Gastrocnemius medialis (tissue), 4 donors: ENCODE results near the gene PPFIA1. TPM values are rescaled to one million over a fixed set of nuclear protein-coding genes. Genes with fewer than 3 reads are reported as not detected.

ENCODE experiments used
- ATAC-seq, 2 donors: fragments of 150-250 bp; one replicate each; pipeline ENCODE4 v1.9.1; 2016
- DNase-seq, 2 donors: peaks; one replicate each; pipeline ENCODE4 v3.0.0-alpha.2; 2019
- H3K27ac ChIP-seq, 4 donors: fragments of 200-600 bp; sonication (generic); 1 replicate in 1 of 4; 2 replicates in 3 of 4; pipeline ENCODE4 v1.5.1; 2016 to 2018; ENCODE audit warnings: mild to moderate bottlenecking in 2 of 4, moderate library complexity in 1 of 4
- H3K27me3 ChIP-seq, 3 donors: fragments of 200-600 bp; sonication (generic) in 2 of 3; 1 replicate in 1 of 3; 2 replicates in 2 of 3; pipeline versions ENCODE4 v1.5.1 to v1.6.0; 2016 to 2019; ENCODE audit warnings: mild to moderate bottlenecking in 1 of 3, moderate library complexity in 1 of 3
- H3K36me3 ChIP-seq, 2 donors: fragments of 200-600 bp; sonication (generic) in 1 of 2; one replicate each; pipeline ENCODE4 v1.5.1; 2017 to 2018
- H3K4me1 ChIP-seq, 2 donors: fragments of 200-600 bp; sonication (generic) in 1 of 2; one replicate each; pipeline ENCODE4 v1.5.1; 2016 to 2017; ENCODE audit warnings: mild to moderate bottlenecking in 2 of 2
- H3K4me3 ChIP-seq, 4 donors: fragments of 200-600 bp; sonication (generic) in 3 of 4; 1 replicate in 1 of 4; 2 replicates in 3 of 4; pipeline ENCODE4 v1.5.1; 2016 to 2019; ENCODE audit warnings: mild to moderate bottlenecking in 2 of 4
- H3K9me3 ChIP-seq, 3 donors: fragments of 200-600 bp; sonication (generic) in 2 of 3; 1 replicate in 1 of 3; 2 replicates in 2 of 3; pipeline ENCODE4 v1.5.1; 2016 to 2019
- POLR2A ChIP-seq, 2 donors: fragments of 450-650 bp; IDR thresholded peaks; one replicate each; pipeline ENCODE4 v1.6.1; 2017; ENCODE audit warnings: antibody characterized with exemption in 2 of 2, mild to moderate bottlenecking in 2 of 2, moderate library complexity in 2 of 2
- in situ Hi-C, 4 donors: fragments of 200-750 bp; cut with MboI; loops; one replicate each; pipeline versions ENCODE4 v1.15.0 to v1.8.0; 2017; ENCODE audit warnings: low sequenced_read_pairs in 4 of 4
- intact Hi-C: fragments of 100-400 bp; cut with DNase I; formaldehyde crosslinking; loops from one replicate; pipeline ENCODE4 v1.15.1; 2023; ENCODE audit warnings: low total_unique reads
- microRNA counts, 2 donors: library from miRNA; unstranded; fragments of <30 nt; microRNA quantifications; one replicate each; lab custom pipeline; 2016
- microRNA-seq, 2 donors: library from miRNA; unstranded; fragments of <30 nt; microRNA quantifications; one replicate each; pipeline ENCODE4, GENCODE V29; 2016; ENCODE audit warnings: borderline replicate concordance in 2 of 2
- total RNA-seq, 4 donors: library from RNA; depleted of rRNA; stranded (reverse); fragments of >200 nt; gene quantifications; one replicate each; pipeline versions ENCODE4 v1.1.0 to v1.2.3, GENCODE V29; 2016
- TF ChIP-seq, protein P1 (sequence below), 5 experiments: fragments of 450-650 bp in 3 of 5; fragments of 200-600 bp in 2 of 5; sonication (generic) in 2 of 5; IDR thresholded peaks in 4 of 5; conservative IDR thresholded peaks in 1 of 5; 1 replicate in 4 of 5; 2 replicates in 1 of 5; pipeline ENCODE4 v1.5.1; 2016 to 2019; ENCODE audit warnings: antibody characterized with exemption in 5 of 5, mild to moderate bottlenecking in 3 of 5, moderate library complexity in 3 of 5

The PPFIA1 gene
- total RNA-seq, 4 donors from 2014 or later: 36.3 to 90.6 (median 46.0) TPM

DNA sequence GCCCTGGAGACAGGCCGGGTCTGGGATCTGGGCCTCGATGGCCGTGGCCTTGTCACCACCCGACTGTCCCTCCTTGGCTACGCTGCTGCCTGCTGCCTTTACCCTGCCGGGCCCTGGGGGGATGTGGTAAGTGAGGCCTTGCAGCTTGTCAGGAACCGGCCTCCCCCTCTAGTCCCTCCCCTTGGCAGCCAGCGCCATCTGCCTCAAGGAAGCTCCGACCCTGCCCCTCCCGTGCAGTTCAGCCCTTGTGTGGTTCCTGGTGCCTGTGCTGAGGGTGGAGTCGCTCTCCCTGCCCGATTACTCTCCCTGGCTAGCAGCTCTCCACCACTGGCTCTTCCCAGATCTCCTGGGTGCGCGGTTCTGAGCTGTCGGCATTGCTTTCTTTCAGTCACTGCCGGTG lies 161.6 kb downstream of the PPFIA1 start:
- H3K4me1 ChIP-seq: no peaks in the 10 kb centered on the region
- H3K36me3 ChIP-seq: peaks cover 0 to 98% of the 10 kb centered on the region in 2 donors
- DNase-seq (no peak), ATAC-seq (no peak)
- intact Hi-C loops (no loop called here), in situ Hi-C loops (no loop called here)
- H3K27me3 ChIP-seq: no peaks in the 10 kb centered on the region
- TF ChIP-seq, protein P1, sequence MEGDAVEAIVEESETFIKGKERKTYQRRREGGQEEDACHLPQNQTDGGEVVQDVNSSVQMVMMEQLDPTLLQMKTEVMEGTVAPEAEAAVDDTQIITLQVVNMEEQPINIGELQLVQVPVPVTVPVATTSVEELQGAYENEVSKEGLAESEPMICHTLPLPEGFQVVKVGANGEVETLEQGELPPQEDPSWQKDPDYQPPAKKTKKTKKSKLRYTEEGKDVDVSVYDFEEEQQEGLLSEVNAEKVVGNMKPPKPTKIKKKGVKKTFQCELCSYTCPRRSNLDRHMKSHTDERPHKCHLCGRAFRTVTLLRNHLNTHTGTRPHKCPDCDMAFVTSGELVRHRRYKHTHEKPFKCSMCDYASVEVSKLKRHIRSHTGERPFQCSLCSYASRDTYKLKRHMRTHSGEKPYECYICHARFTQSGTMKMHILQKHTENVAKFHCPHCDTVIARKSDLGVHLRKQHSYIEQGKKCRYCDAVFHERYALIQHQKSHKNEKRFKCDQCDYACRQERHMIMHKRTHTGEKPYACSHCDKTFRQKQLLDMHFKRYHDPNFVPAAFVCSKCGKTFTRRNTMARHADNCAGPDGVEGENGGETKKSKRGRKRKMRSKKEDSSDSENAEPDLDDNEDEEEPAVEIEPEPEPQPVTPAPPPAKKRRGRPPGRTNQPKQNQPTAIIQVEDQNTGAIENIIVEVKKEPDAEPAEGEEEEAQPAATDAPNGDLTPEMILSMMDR (IDR thresholded peaks at IDR 0.05 in 4 of 5, conservative IDR thresholded peaks at IDR 0.05 in 1 of 5): no peak
- no peak for TF ChIP-seq POLR2A (IDR thresholded peaks at IDR 0.05)
- H3K27ac ChIP-seq: no peak overlapping the region
- H3K4me3 ChIP-seq: no peak overlapping the region
- no peaks in the 10 kb centered on the region for H3K9me3 ChIP-seq

DNA sequence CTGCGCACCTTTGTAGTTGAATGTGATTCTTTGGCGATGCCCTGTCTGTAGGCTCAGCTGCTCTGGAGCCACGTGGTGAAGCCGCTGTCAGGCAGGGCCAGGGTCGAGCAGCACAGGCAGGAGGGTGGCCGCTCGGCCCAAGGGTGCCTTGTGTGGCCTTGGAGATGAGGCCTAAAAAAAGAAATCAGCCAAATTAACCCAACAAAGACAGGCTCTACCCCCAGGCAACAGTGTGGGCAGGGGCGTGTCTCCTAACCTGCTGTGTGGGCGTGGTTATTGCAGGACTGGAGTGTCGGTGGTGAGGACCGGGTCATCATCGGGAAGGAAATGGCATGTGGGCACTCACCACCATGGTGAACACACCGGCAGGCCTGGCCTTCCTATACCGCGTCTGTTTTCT lies 162.1 kb downstream of the PPFIA1 start:
- Histone ChIP-seq H3K9me3 (no peaks in the 10 kb centered on the region), H3K27me3 (no peaks in the 10 kb centered on the region), H3K4me3 (no peak overlapping the region), H3K27ac (no peak overlapping the region), H3K36me3 (peaks cover 0 to 95% of the 10 kb centered on the region in 2 donors), H3K4me1 (no peaks in the 10 kb centered on the region)
- ATAC-seq: no peak
- in situ Hi-C loops (no loop called here), intact Hi-C loops (no loop called here)
- no peak for TF ChIP-seq POLR2A (IDR thresholded peaks at IDR 0.05)
- TF ChIP-seq, protein P1 (IDR thresholded peaks at IDR 0.05 in 4 of 5, conservative IDR thresholded peaks at IDR 0.05 in 1 of 5): no peak
- DNase-seq: no peak

DNA sequence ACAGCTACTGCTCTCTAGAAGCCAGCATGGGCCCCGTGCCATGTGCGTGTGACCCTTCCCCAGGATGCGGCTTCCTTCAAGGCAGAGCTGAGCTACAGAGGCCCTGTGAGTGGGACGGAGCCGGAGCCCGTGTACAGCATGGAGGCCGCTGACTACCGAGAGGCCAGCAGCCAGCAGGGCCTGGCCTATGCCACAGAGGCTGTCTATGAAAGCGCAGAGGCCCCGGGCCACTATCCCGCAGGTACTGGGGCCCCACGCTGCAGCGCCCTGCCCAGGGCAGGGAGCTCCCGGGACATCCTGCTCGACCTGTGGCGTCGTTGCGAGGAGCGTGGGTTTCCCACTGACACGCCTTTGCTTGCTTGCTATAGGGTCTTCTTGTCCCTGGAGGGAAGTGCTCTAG lies 162.5 kb downstream of the PPFIA1 start:
- Histone ChIP-seq H3K27ac (no peak overlapping the region), H3K4me3 (no peak overlapping the region), H3K4me1 (no peaks in the 10 kb centered on the region), H3K36me3 (peaks cover 0 to 92% of the 10 kb centered on the region in 2 donors), H3K9me3 (no peaks in the 10 kb centered on the region), H3K27me3 (no peaks in the 10 kb centered on the region)
- in situ Hi-C loops: no loop called here
- TF ChIP-seq, protein P1 (IDR thresholded peaks at IDR 0.05 in 4 of 5, conservative IDR thresholded peaks at IDR 0.05 in 1 of 5): no peak
- TF ChIP-seq POLR2A (IDR thresholded peaks at IDR 0.05): no peak
- intact Hi-C loops: no loop called here
- ATAC-seq (no peak), DNase-seq (no peak)

DNA sequence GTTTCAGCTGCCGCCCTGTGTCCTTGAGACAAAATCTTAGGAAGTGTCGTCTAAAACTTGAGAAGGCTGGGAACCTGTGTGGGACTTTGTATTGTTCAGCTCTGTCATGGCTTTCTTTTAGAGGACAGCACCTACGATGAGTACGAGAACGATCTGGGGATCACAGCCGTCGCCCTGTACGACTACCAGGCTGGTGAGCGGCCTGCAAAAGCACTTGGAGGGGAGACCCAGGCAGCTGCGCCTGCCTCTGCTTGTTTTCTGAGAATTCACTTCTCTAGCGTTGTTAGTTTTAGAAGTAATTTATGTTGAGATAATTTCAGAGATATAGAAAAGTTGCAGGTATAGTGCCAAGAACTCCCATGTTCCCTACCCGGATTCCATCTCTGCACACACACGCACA lies 163.0 kb downstream of the PPFIA1 start:
- TF ChIP-seq, protein P1 (IDR thresholded peaks at IDR 0.05 in 4 of 5, conservative IDR thresholded peaks at IDR 0.05 in 1 of 5): no peak
- TF ChIP-seq POLR2A (IDR thresholded peaks at IDR 0.05): no peak
- no peaks in the 10 kb centered on the region for H3K4me1 ChIP-seq
- peaks cover 0 to 88% of the 10 kb centered on the region in 2 donors for H3K36me3 ChIP-seq
- no peak overlapping the region for H3K4me3 ChIP-seq
- no peak for ATAC-seq
- no peak overlapping the region for H3K27ac ChIP-seq
- no peaks in the 10 kb centered on the region for H3K27me3 ChIP-seq
- intact Hi-C loops: no loop called here
- in situ Hi-C loops: no loop called here
- DNase-seq: no peak
- H3K9me3 ChIP-seq: no peaks in the 10 kb centered on the region

MicroRNAs encoded within 50 kb of the gene (microRNA counts, 767-probe panel; counts per million panel counts)
- 356 to 448 counts per million in 2 donors for microRNA hsa-miR-548k (lab: Ali Mortazavi, UCI)

Small RNA genes lying within 50 kb of the gene (microRNA-seq; reads per million reads assigned to microRNA genes)
- 3.5 to 5.1 reads per million in 2 donors for gene MIR548K

Other genes starting within 250 kb of the PPFIA1 start
- 1 to 10 TPM; 2.3 to 9.2 (median 4.2) TPM for gene ANO1, start 192.4 kb upstream of the PPFIA1 start, total RNA-seq
- 10 to 100 TPM in 2 of 4 donors, 1 to 10 TPM in 2; 6.9 to 17.3 (median 10.4) TPM for gene FADD, start 67.4 kb upstream of the PPFIA1 start, total RNA-seq
- gene CTTN, start 127.8 kb downstream of the PPFIA1 start, total RNA-seq: 100 to 1,000 TPM in 3 of 4 donors, 10 to 100 TPM in 1; 92.8 to 226 (median 134) TPM